Activated CD4-positive, alpha-beta T cell treated with anti-CD3 and anti-CD28 coated beads for 4 hours (primary cell): ENCODE measurements around the gene PARVG.

Experiments used
- DNase-seq, 2 donors: peaks; one replicate each; pipeline ENCODE4 v3.0.0-alpha.2; 2020

The PARVG gene

DNA sequence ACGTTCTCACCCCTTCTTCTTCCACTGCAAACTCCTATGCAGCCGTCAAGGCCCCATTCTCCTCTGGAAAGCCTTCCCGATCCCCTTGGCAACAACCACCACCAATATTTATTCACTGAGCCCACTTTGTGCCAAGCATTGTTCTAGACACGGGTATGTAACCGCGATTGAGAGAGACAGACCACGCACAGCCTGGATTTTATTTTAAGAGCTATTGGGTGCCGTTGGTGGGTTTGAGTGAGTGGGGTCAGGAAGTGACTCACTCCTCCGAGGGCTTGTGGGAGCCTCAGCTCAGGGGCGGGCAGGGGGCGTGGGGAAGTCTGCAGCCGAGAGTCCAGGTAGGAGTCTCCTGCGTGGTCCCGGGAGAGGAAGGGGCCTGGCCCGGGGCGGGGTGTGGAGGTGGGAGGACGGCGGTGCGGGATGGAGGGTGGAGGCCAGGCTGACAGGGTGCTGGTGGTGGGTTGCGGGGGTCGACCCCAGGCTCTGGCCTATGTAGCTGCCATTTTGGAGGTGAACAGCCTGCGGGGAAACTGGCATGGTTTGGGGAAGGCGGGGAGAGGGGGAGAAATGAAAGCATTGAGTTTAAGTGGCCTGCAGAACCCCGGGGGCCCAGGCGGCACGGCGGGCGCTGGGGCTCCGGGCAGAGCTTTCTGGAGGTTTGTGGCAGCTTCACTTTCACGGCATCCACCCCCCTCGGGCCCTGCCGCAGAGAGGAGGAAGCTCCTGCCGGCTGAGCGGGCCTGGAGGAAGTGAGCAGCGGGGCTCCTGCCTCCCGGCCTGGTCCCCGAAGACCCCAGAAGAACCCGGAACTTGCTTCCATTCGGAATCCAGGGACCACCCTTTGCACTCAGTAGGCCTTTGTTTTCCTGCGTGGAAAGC lies 547 bp downstream of the PARVG start:
- peak; percentile 66 to 73 for DNase-seq

DNA sequence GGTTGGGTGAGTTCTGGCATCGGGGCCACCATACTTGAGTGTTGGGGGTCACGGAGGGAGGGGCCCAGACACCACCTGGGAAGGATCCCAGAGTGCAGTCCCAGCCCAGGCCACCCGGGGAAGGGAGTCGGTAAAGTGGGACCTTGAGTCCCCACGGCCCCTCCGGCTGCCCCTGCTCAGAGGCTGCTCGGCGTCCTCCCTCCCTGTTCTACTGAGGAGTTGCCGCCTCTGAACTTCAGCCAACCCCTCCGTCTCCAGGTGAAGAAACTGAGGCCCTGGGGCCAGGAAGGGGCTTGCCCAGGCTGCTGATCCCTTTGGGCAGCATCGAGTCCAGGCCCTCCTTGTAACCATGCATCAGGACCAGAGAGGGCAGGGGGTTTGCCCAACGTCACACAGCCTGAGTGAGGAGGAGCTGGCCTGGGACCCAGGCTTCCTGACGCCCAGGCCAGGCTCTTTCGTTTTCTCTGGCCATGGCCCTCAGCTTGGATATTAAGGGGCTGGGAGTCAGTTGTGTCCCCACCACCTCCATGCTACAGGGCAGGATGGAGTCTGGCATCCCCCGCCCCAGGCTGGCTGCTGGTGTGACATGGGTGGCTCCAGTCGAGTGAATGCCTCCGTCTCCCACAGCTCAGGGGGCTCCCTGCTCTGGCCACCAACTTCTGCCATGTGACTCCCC lies 1.3 kb downstream of the PARVG start:
- peak; percentile 8 to 10 for DNase-seq

DNA sequence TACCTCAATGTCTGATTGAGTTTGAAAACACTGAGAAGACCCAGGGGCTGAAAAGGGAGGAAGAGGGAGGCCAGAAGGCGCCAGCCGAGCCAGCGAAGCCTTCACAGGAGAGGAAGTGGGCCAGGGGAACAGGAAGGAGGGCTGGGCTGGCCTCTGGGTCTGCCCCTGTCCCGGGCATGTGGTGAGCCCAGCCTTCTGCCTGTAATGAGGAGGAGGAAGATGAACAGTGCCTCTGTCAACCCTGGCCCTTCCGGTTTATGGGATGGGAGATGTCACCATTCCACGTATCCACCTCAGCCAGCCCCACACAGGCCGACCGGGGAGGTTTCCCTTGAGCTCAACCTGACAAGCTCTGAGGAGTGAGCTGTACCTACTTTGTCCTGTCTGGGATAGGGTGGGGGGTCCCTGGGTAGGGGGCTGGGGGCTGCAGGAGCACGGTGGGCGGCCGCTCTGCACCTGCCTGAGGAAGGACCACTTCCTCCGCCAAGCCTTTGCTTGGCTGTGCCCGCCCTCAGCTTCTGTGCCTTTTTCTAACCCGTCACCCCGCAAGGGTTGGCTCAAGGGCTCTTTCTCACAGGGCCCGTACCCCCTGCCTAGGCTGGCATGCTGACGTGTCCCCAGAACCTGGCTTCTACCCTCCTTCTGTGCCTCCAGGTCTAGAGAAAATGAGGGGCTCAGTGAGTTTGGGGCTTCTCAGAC lies 2.0 kb downstream of the PARVG start:
- DNase-seq = peak; percentile 13 to 22

DNA sequence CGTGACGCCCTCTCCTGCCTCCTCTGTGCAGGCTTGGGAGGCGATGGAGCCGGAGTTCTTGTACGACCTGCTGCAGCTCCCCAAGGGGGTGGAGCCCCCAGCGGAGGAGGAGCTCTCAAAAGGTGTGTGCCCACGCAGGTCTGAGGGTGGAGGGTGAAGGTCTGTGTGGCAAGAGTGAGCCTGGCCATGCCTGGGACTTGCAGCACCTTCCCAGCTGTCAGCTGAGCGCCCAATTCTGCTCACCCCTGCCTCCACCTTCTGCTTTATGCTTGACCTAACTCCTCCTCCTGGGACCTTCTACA lies 2.5 kb downstream of the PARVG start:
- DNase-seq = no peak

DNA sequence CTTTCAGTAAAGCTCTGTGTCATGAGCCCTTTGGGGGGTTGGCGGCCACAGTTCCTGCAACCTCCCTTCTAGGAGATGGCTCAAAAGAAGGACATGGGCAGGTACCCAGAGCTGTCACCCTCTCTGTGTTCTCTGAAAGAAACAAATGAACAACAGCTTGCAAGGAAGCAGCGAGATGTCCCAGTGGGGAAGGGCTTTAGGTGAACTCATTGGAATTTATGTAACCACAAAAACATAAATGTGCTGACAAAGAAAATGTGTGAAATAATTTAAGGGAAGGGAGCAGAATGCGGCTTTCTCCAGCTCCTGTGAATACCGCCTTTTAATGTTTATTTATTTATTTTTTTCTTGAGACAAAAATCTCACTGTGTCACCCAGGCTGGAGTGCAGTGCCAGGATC lies 3.3 kb downstream of the PARVG start:
- DNase-seq = no peak

DNA sequence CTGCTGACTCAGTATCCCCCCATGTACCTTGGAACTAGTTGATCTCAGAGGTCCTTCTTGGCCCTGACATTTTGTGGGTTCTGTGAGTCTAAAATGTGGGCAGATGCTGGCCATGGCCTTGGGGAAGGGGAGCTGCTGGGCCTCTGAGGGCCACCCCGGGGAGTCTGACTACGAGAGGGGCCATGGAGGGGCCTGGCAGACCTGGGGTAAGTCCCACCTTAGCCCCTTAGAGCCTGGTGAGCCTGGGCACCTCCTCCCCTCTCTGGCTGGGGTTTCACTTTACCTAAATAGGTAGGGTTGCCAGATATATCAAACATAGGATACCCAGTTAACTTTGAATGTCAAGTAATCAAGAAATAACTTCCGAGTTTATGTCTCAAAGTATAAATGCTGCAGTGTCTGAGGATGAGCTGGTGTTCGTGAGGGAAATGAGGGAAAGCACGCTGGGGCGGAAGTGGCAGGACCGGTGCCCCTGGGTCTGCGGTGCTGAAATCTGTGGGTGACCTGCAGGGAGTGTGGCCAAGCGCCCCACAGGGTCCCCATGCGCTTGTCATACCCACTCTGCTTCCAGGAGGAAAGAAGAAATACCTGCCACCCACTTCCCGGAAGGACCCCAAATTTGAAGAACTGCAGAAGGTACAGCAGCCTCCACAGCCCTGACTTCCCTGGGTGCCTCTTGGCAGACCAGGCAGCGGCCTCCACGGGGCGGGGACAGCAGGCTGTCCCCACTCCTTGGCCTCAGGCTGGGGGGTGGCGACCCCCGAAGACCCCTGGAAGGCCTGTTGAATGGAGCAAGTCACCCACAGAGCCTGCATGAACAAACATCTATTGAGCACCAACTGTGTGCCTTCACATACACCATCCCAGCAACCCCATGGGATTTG lies 4.8 kb downstream of the PARVG start:
- DNase-seq = no peak

DNA sequence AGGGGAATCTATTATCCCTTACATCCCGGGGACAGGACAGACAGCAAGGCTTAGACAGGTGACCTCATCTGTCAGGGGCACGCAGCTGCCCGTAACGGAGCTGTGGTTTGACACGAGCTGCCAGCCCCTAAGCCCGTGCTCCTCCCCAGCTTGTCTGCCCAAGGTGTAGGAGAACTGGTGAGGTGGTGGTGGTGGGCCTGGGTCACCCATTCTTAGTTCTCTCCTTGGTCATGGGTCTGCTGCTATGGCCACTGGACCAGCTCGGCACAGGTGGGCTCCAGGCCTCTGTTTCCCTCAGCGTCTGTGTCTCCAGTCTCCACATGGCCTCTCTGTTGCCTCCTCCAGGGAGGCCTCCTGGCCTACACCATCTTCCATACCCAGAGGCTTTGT lies 5.4 kb downstream of the PARVG start:
- DNase-seq = no peak

DNA sequence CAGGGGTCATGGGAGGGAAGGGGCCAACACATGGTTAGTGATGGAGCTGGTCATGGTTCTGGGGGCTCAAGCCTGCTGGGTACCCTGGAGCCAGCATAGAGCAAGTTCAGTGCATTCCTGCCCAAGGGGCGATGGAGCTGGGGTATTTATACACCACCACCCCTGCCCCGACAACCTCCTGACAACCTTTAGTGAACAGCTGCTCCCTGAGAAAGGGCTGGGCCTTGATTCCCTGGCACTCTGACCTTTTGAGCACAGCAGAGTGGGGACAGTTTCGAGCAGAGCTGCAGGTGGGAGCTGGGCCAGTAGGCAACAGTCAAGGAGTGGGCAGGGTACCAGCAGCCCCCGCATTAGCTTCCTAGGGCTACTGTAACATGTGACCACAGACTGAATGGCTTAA lies 6.0 kb downstream of the PARVG start:
- DNase-seq = no peak

DNA sequence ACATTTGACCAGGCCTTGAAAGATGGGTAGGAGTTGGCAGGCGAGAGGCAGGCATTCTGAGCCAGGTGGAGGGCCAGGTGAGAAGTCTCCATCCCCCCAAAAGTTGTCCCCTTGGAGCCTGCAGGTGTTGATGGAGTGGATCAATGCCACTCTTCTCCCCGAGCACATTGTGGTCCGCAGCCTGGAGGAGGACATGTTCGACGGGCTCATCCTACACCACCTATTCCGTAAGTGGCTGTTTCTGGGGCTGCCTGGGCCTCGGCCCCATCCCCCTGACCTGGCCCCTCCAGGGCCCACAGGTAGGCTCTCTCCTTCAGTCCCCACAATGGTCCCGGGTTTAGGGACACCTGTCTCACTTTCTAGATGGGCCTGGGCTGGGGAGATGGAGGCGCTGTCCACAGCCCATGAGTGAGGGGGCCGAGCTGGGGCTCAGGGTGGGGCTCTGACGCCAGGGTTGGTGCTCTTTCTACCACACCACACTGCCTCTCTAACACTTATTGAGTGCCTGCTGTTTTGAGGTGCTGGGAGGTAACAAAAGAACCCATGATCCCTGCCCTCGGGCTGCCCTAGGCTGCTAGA lies 7.0 kb downstream of the PARVG start:
- no peak for DNase-seq

DNA sequence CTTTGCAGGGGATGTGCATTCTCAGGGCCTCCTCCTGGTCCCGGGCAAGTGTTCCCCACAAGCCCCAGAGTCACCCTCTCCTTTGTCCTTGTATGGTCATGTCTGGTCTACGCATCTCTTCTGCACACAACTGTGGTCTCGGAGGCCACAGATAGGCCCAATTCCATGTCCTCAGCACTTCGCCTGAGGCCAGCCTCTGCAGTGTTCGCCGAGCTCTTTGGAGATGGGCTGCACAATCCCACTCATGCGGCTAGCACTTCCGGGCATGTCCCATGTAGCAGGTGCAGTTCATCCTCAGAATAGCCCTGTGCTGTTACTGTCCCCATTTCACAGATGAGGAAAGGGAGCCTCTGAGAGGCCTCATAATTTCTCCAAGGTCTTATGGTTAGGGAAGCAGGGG lies 7.6 kb downstream of the PARVG start:
- DNase-seq = no peak

DNA sequence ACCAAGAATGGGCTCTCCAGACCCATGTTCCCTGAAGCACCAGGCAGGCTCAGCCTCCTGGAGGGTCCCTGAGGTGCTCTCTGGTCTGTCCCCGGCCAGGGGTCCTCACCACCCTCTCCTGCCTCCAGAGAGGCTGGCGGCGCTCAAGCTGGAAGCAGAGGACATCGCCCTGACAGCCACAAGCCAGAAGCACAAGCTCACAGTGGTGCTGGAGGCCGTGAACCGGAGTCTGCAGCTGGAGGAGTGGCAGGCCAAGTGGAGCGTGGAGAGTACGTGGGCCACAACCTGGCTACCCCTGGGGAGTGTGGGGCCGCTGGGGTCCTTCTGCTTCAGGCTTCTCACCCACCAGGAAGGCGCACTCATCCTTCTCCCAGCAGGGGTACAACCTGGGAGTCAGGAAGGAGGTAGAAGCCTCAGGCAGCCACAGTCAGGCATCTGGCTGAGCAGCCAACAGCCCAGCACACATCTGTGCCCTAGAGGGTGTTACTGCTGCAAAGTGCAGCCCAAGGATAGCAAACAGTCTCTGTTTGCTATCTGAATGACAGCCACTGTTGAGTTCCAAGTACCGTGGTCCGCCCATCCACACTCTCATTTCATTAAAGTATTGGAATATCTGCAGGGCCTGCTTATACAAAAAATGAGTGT lies 8.4 kb downstream of the PARVG start:
- DNase-seq = no peak

DNA sequence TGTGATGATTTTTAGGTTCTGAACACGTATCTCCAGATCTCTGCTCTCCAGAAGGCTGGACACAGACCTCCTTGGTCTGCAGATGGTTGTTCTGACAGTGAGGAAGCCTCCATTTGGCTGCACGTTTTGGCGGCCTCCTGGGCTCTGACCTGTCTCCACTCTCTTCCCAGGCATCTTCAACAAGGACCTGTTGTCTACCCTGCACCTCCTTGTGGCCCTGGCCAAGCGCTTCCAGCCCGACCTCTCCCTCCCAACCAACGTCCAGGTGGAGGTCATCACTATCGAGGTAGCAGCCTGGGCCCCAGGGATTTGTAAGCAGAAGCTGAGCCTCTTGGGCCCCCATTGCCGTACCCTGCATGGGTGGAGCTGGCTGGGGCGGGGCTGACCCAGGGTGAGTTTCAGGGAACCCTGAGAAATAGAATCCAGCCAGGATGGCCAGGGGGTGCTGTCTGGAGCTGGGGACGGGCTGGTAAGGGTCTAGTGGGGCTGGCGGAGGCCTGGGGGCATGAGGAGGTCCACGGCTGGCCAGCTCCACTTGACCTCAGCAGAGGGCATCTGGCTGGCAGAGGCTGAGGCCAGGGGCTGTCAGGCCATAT lies 9.8 kb downstream of the PARVG start:
- DNase-seq = no peak

DNA sequence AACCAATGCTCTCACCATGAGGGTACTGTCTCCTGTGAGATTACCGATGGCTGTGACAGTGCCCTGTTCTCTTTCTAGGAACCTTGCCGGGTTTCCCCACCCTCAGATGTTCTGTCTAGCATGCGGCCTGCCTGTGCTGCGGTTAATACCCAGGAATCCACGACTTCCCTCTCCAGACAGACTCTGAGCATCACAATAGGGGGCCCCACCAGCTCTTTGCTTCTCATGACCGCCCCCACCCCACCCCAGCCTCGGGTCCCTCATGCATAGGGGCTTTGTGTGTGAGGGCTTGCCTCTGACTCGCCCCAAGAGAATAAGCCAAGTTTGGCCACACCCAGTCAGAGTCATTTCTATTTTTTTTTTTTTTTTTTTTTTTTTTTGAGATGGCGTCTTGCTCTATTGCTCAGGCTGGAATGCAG lies 10.3 kb downstream of the PARVG start:
- peak in 1 of 2 donors; percentile 12 for DNase-seq

DNA sequence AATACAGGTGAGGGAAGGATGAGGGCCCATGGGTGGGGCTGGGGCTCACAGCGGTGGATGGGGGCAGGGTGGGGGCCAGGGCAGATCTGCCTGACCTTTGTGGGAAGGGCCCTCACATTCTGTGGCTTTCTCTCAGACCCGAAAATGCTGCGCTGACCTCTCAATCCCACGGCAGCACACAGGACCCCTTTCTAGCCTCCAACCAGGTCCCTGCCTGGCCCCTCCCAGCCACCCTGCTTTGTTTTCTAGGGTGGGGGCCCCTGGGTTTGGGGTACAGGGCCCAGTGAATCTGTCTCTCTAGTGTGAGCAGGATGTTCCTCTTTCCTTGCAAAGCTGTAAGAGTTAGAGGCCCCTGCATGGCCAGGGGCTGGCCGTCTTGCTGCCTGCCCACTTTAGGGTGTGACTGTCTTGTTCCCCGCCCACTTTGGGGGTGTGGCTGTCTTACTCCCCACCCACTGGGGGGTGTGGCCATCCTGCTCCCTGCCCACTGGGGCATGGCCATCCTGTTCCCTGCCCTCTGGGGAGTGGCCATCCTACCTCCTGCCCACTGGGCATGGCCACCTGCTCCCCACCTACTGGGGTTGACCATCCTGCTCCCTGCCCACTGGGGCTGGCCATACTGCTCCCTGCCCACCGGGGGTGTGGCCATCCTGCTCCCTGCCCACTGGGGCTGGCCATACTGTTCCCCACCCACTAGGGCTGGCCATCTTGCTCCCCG lies 11.5 kb downstream of the PARVG start:
- DNase-seq = no peak

DNA sequence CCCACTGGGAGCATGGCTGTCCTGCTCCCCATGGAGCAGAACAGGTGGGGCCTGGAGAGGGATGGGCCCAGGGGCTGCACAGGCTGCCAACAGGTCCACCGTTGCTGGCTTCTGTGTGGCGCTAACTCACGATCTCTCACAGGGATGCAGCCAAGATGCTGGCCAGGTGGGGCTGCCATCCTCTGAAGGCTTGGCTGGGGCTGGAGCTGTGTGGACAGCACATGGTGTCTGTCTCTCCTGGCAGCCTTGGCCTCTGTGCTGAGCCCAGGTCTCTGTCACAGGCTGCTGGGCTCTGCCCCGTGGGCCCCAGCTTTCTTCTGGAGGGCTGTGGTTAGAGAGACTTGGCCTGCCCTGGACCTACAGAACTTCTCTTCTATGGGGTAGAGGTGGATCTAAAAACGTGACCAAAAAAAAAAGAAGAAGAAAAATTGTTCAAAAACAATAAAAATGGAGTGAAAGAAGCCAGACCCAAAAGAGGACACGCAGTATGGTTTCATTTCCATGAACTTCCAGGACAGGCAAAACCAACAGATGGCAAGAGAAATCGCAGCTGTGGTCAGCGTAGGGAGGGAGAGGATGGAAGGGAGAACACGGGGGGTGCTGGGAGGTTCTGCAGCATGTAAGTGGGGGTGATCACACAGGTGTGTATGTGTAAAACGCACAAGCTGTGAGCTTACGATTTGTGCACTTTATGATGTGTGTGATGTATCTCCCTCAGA lies 12.2 kb downstream of the PARVG start:
- no peak for DNase-seq

DNA sequence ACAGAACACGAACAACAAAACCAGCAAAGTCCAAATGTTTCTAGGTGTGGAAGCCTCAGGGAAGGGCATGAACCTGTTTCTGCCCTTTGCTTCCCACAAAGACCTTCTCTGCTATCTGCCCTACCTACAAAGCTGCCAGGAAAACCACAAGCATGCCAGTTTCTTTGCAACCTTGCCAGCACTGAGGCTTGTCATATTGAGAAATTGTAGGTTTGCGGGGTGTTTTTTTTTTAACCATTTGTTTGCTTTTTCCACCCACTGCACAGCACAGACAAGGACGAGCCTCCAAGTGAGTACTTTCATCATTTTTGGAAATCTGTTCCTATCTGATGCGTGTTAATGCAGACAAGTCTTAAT lies 12.8 kb downstream of the PARVG start:
- no peak for DNase-seq

DNA sequence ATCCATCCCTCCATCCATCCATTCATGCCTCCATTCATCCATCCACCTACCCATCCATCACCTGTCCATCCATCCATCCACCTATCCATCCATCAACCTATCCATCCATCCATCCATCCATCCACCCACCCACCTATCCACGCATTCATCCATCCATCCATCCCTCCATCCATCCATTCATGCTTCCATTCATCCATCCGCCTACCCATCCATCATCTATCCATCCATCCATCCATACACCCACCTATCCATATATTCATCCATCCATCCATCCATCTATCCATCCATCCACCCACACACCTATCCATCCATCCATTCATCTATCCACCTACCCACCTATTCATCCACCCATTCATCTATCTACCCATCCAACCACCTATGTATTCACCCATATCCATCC lies 13.8 kb downstream of the PARVG start:
- no peak for DNase-seq

DNA sequence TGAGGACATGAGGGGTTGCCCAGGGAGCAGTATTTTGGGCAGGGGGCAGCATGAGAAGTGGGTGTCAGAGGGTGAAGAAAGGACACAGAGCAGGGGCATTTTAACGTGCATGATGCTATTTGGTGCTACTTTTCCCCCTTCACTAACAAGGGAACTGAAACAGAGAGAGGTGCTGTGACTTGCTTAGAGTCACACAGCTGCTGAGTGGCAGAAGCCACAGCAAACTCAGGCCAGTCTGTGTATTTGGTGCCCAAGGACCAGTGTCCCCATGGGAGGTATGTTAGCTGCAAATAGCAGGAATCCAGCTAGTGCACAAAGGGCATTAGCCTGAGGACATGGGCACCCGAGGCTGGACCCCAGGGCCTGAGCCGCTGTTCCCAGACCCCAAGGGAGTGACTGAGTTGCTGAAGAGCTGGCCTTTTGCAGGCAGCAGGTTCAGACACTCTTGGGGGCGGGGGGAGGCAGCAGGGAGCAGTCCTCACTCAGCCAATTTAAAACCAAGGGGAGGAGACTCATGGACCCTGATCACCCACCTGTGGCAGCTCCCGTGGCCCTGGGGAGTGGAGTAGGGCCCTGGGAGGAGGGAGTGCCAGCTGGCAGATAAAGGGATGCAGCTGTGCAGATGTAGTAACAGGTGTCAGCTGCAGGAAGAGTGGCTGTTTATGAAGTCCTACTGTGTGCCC lies 14.6 kb downstream of the PARVG start:
- no peak for DNase-seq

DNA sequence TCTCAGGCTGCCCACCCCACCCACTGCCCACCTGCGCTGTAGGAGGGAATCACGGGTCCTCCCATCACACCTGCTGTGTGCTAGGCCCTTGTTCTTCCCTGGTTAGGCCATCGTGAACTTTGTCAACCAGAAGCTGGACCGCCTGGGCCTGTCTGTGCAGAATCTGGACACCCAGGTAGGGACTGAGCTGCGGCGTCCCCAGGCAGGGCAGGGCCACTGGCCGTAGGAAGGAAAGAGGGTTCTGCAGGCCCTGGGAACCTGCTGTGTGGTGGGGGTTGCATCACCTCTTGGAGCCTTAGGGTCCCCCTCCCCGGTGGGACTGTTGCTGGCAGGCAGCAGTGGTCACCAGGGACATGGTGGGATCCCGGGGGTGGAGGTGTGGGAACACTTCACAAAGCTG lies 15.5 kb downstream of the PARVG start:
- no peak for DNase-seq

DNA sequence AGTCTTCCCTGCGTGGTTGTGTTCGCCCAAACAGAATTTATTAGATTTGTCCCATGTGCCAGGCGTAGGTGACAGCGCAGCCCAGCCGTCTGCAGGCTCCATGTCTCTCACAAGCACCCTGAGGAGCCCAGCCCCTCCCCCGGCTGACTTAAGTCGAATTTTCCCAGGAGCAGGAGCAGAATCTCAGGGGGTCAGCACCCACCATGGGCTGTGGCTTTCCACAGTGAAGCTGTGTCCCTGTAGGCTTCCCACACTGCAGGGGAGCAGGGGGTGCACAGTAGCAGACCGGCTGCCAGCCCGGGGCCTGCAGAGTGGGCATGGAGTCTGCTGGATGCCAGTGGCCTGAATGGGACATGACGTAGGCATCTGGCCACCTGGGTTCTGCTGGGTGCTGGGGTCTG lies 16.0 kb downstream of the PARVG start:
- no peak for DNase-seq
